Type B pancreatic cell (in vitro differentiated cells): ENCODE data around the gene DNAH6. TPM values are rescaled to one million over a fixed set of nuclear protein-coding genes. Genes with fewer than 3 reads are reported as not detected.

Experiments
- DNase-seq: peaks from one replicate; pipeline ENCODE4 v3.0.0; 2021; ENCODE audit warnings: mixed read lengths; ENCODE audit not compliant: unreplicated experiment; ENCODE audit errors: extremely low spot score
- H3K27ac Mint-ChIP-seq: 2 replicates; pipeline ENCODE4 v1.8.0; 2021; ENCODE audit warnings: mild to moderate bottlenecking, mixed read lengths
- H3K27me3 Mint-ChIP-seq: 2 replicates; pipeline ENCODE4 v1.8.0; 2021; ENCODE audit warnings: mixed read lengths
- H3K36me3 Mint-ChIP-seq: 2 replicates; pipeline ENCODE4 v1.8.0; 2021; ENCODE audit warnings: mixed read lengths
- H3K4me1 Mint-ChIP-seq: one replicate; pipeline ENCODE4 v1.8.0; 2021; ENCODE audit warnings: mixed read lengths; ENCODE audit not compliant: unreplicated experiment
- H3K4me3 Mint-ChIP-seq: 2 replicates; pipeline ENCODE4 v1.8.0; 2021; ENCODE audit warnings: mild to moderate bottlenecking, mixed read lengths
- H3K9me3 Mint-ChIP-seq: 2 replicates; pipeline ENCODE4 v1.8.0; 2021; ENCODE audit warnings: mixed read lengths
- CTCF ChIP-seq: fragments of 200-600 bp; sonication (generic); conservative IDR thresholded peaks from 2 replicates; pipeline ENCODE4 v1.5.0; 2021; ENCODE audit warnings: antibody characterized with exemption, mild to moderate bottlenecking
- total RNA-seq: library from RNA; stranded (reverse); gene quantifications from 2 replicates; pipeline ENCODE4 v1.2.1, GENCODE V29; 2021; ENCODE audit warnings: low replicate concordance

DNAH6 gene
- total RNA-seq, 1 donor from 2014 or later = 3.8 TPM

DNA sequence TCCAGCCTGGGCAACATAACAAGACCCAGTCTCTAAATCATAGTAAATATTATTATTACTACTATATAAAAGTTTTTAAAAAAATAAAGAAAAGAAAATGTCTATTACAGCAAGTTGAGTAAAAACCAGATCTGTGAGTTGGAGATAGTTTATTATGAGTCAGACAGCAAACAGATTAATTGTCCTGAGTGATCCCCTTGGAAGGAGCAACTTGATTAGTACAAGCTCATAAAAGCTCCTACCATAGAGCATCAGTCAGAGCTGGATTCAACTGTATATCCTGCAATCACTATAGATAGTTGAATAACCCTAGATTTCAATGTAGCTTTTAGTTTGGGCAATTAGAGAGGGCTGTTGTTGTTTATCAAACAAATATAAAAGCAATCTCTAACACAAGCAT, 280.5 kb downstream of the DNAH6 start:
- no peak for DNase-seq
- no peak overlapping the region for H3K4me3 Mint-ChIP-seq
- no peak overlapping the region for H3K27ac Mint-ChIP-seq
- H3K9me3 Mint-ChIP-seq = no peaks in the 10 kb centered on the region
- TF ChIP-seq CTCF = no peak
- no peaks in the 10 kb centered on the region for H3K36me3 Mint-ChIP-seq
- no peaks in the 10 kb centered on the region for H3K27me3 Mint-ChIP-seq
- peaks cover 7% of the 10 kb centered on the region for H3K4me1 Mint-ChIP-seq

DNA sequence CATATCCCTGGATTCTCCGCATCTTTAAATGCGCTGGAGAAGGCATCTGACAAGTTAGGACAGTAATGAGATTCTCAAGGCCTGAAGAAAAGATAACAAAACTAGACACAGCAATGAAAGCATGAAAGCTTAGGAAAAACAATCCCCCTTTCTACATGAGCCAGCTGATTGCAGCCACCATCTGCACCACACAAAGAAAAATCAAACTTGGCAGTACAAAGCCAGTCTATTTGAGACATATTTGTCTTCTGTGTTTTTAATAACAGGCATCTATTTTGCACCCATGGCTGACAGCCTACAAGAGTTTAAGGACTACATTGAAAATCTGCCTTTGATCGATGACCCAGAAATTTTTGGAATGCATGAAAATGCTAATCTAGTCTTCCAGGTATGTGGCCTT, 281.0 kb downstream of the DNAH6 start:
- no peaks in the 10 kb centered on the region for H3K9me3 Mint-ChIP-seq
- no peak for DNase-seq
- H3K4me1 Mint-ChIP-seq = peaks cover 7% of the 10 kb centered on the region
- no peaks in the 10 kb centered on the region for H3K27me3 Mint-ChIP-seq
- no peak overlapping the region for H3K4me3 Mint-ChIP-seq
- H3K36me3 Mint-ChIP-seq = no peaks in the 10 kb centered on the region
- TF ChIP-seq CTCF = no peak
- H3K27ac Mint-ChIP-seq = no peak overlapping the region

DNA sequence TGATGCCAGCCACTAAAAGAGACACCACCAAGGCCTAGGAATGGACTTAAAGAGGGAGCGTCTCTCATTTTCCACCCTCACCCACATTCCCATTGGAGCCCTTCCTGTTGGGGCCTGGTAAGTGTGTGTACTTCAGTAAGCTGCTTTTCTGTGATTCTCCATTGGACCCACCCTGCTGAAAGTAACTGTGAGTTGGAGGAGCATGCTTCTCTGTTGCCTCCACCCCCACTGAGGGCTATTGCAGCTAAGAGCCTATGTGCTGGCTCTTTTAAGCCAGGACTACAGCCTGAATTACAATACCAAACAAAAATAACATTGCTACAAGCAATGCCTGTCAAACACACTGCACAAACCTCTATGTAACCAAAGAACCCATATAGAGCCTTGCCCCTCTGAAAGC, 283.5 kb downstream of the DNAH6 start:
- no peaks in the 10 kb centered on the region for H3K36me3 Mint-ChIP-seq
- H3K27me3 Mint-ChIP-seq = no peaks in the 10 kb centered on the region
- no peak for TF ChIP-seq CTCF
- H3K9me3 Mint-ChIP-seq = no peaks in the 10 kb centered on the region
- H3K4me3 Mint-ChIP-seq = no peak overlapping the region
- no peak for DNase-seq
- H3K4me1 Mint-ChIP-seq = peaks cover 7% of the 10 kb centered on the region
- H3K27ac Mint-ChIP-seq = no peak overlapping the region

DNA sequence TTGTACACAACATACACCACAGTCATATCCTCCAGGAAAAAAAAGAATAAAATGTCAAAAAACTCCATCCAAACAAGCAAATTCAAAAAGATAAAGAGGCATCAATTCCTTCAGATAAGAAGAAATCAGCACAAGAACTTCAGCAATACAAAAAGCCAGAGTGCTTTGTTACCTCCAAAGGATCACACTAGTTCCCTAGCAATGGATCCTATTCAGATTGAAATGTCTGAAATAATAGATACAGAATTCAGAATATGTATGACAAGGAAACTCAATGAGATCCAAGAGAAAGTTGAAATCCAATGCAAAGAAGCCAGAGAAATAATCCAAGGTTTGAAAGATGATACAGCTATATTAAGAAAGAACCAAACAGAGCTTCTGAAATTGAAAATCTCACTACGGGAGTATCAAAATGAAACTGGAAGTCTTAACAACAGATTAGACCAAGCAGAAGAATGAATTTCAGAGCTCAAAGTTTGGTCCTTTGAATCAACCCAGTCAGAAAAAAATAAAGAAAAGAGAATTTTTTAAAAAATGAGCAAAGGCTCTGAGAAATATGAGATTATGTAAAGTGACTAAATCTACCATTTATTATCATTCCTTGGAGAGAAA, 284.0 kb downstream of the DNAH6 start:
- H3K27me3 Mint-ChIP-seq = no peaks in the 10 kb centered on the region
- no peak overlapping the region for H3K4me3 Mint-ChIP-seq
- H3K36me3 Mint-ChIP-seq = no peaks in the 10 kb centered on the region
- TF ChIP-seq CTCF = no peak
- no peak overlapping the region for H3K27ac Mint-ChIP-seq
- DNase-seq = no peak
- H3K4me1 Mint-ChIP-seq = peaks cover 7% of the 10 kb centered on the region
- H3K9me3 Mint-ChIP-seq = no peaks in the 10 kb centered on the region

DNA sequence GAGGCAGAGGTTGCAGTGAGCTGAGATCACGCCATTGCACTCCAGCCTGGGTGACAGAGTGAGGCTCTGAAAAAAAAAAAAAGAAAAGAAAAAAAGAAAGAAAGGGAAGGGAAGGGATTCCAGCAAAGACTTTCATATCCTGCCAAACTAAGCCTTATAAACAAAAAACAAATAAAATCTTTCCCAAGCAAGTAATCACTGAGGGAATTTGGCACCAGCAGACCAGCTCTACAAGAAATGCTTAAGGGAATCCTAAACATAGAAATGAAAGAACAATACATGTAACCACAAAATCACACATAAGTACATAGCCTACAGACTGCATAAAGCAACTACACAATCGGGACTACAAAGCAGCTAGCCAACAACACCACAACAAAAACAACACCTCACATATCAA, 285.5 kb downstream of the DNAH6 start:
- peaks cover 7% of the 10 kb centered on the region for H3K4me1 Mint-ChIP-seq
- H3K9me3 Mint-ChIP-seq = no peaks in the 10 kb centered on the region
- no peaks in the 10 kb centered on the region for H3K36me3 Mint-ChIP-seq
- H3K4me3 Mint-ChIP-seq = no peak overlapping the region
- TF ChIP-seq CTCF = no peak
- no peak overlapping the region for H3K27ac Mint-ChIP-seq
- no peak for DNase-seq
- no peaks in the 10 kb centered on the region for H3K27me3 Mint-ChIP-seq
